HCT116 (cell line): ENCODE measurements around the gene CADPS. TPM values are rescaled to one million over a fixed set of nuclear protein-coding genes. Genes with fewer than 3 reads are reported as not detected.

Source experiments
- ATAC-seq: fragments of 200-7000 bp; cut with Tn5 transposase; 2 replicates; pipeline ENCODE4 v1.9.1; 2020; ENCODE audit warnings: mild to moderate bottlenecking, moderate library complexity
- BruUV-seq: library from RNA; stranded (reverse); fragments of 400-500 nt; replicated peaks from 2 replicates; lab custom pipeline; 2021; lab: Mats Ljungman, UMichigan
- CTCF ChIA-PET: fragments of 300-600 bp; sonication (Branson Sonifier 250); formaldehyde crosslinking; loops from one replicate; lab custom pipeline; 2021; ENCODE audit warnings: antibody characterized with exemption; lab: Charles Lee
- POLR2A ChIA-PET: fragments of 300-600, 350-600 bp; sonication (Branson Sonifier 250); formaldehyde crosslinking; loops from one replicate; lab custom pipeline; 2021; ENCODE audit warnings: antibody characterized with exemption; lab: Charles Lee
- RAD21 ChIA-PET, 2 experiments: fragments of 300-600 bp; sonication (Branson Sonifier 250); formaldehyde crosslinking; loops; one replicate each; lab custom pipeline; 2023; ENCODE audit warnings: low total read pairs in 2 of 2; ENCODE audit not compliant: uncharacterized antibody in 2 of 2, unreplicated experiment in 2 of 2, low non-redundant PET in 1 of 2; lab: Charles Lee
- DNase-seq: peaks from one replicate; pipeline ENCODE4 v3.0.0-alpha.2; 2010; ENCODE audit warnings: low read depth, low spot score
- H2AFZ ChIP-seq: fragments of 200-600 bp; shearing (Covaris generic), sonication (generic); 2 replicates; pipeline ENCODE4 v1.6.1; 2017; ENCODE audit warnings: low read depth, mixed run types, mixed read lengths, antibody characterized with exemption, low read length; ENCODE audit not compliant: poor library complexity, severe bottlenecking
- H3K27ac ChIP-seq: 2 replicates; pipeline ENCODE4 v1.5.1; 2012; ENCODE audit warnings: low read depth, low read length
- H3K27me3 ChIP-seq: fragments of 200-600 bp; sonication (generic); 2 replicates; pipeline ENCODE4 v1.6.1; 2016; ENCODE audit warnings: mixed run types, low read length, mixed read lengths; ENCODE audit not compliant: insufficient read depth
- H3K36me3 ChIP-seq, 2 experiments: fragments of 200-500 bp in 1 of 2; fragments of 200-600 bp in 1 of 2; sonication (Bioruptor generic) in 1 of 2; sonication (generic) in 1 of 2; 2 replicates each; pipeline versions ENCODE4 v1.5.1 to v1.6.1; 2014 to 2016; ENCODE audit warnings: low read length in 2 of 2, inconsistent platforms in 1 of 2, mixed read lengths in 1 of 2, mixed run types in 1 of 2; ENCODE audit not compliant: insufficient read depth in 2 of 2, control insufficient read depth in 1 of 2
- H3K4me1 ChIP-seq, 2 experiments: fragments of 200-600 bp in 1 of 2; sonication (generic) in 1 of 2; 2 replicates each; pipeline versions ENCODE4 v1.5.1 to v1.6.1; 2012 to 2017; ENCODE audit warnings: low read length in 2 of 2, inconsistent platforms in 1 of 2, mild to moderate bottlenecking in 1 of 2, mixed read lengths in 1 of 2, mixed run types in 1 of 2, moderate library complexity in 1 of 2; ENCODE audit not compliant: insufficient read depth in 2 of 2, control insufficient read depth in 1 of 2
- H3K4me2 ChIP-seq: fragments of 200-600 bp; sonication (generic); 2 replicates; pipeline ENCODE4 v1.6.1; 2017; ENCODE audit warnings: mixed run types, low read length, mixed read lengths
- H3K4me3 ChIP-seq, 2 experiments: fragments of 200-600 bp in 1 of 2; sonication (generic) in 1 of 2; replicated peaks in 1 of 2; 2 replicates each; pipeline ENCODE4 v1.5.1; 2011 to 2016; ENCODE audit warnings: low read length in 2 of 2, control low read depth in 1 of 2, low read depth in 1 of 2, mild to moderate bottlenecking in 1 of 2, mixed read lengths in 1 of 2, mixed run types in 1 of 2
- H3K79me2 ChIP-seq: fragments of 200-600 bp; sonication (generic); 2 replicates; pipeline ENCODE4 v1.6.1; 2017; ENCODE audit warnings: mild to moderate bottlenecking, mixed run types, low read length, moderate library complexity, mixed read lengths; ENCODE audit not compliant: insufficient read depth
- H3K9ac ChIP-seq: fragments of 200-600 bp; sonication (generic); 2 replicates; pipeline ENCODE4 v1.6.1; 2016; ENCODE audit warnings: low read length, mixed read lengths
- H3K9me2 ChIP-seq: fragments of 200-600 bp; sonication (generic), shearing (Covaris generic); 2 replicates; pipeline ENCODE4 v1.6.1; 2017; ENCODE audit warnings: mixed run types, mild to moderate bottlenecking, moderate library complexity; ENCODE audit not compliant: insufficient read depth
- H3K9me3 ChIP-seq, 2 experiments: fragments of 200-500 bp in 1 of 2; fragments of 200-600 bp in 1 of 2; sonication (Bioruptor generic) in 1 of 2; sonication (generic) in 1 of 2; 2 replicates each; pipeline ENCODE4 v1.6.1; 2014 to 2017; ENCODE audit warnings: low read length in 2 of 2, mixed read lengths in 2 of 2, inconsistent platforms in 1 of 2, low read depth in 1 of 2, mild to moderate bottlenecking in 1 of 2, mixed run types in 1 of 2, moderate library complexity in 1 of 2; ENCODE audit not compliant: control insufficient read depth in 1 of 2, insufficient read depth in 1 of 2
- H4K20me1 ChIP-seq: fragments of 200-600 bp; sonication (generic), shearing (Covaris generic); 2 replicates; pipeline ENCODE4 v1.6.1; 2017; ENCODE audit warnings: mixed run types, mild to moderate bottlenecking, moderate library complexity; ENCODE audit not compliant: insufficient read depth
- ATF3 ChIP-seq: IDR thresholded peaks from 2 replicates; pipeline ENCODE4 v1.6.1; 2012
- EGR1 ChIP-seq: IDR thresholded peaks from 2 replicates; pipeline ENCODE4 v1.6.1; 2012; ENCODE audit warnings: low read depth
- EZH2 ChIP-seq: fragments of 200-600 bp; sonication (generic); IDR thresholded peaks from 2 replicates; pipeline ENCODE4 v1.6.1; 2017; ENCODE audit warnings: antibody characterized with exemption, mixed run types
- EZH2phosphoT487 ChIP-seq: fragments of 200-600 bp; IDR thresholded peaks from 2 replicates; pipeline ENCODE4 v1.6.1; 2018; ENCODE audit warnings: antibody characterized with exemption, borderline replicate concordance
- FOSL1 ChIP-seq: IDR thresholded peaks from 2 replicates; pipeline ENCODE4 v1.6.1; 2012; ENCODE audit warnings: low read depth
- JUND ChIP-seq: IDR thresholded peaks from 2 replicates; pipeline ENCODE4 v1.6.1; 2012
- MAX ChIP-seq: IDR thresholded peaks from 2 replicates; pipeline ENCODE4 v1.6.1; 2012
- POLR2AphosphoS5 ChIP-seq: IDR thresholded peaks from 2 replicates; pipeline ENCODE4 v1.6.1; 2011; ENCODE audit warnings: mild to moderate bottlenecking, low read depth, low read length, moderate library complexity
- REST ChIP-seq: IDR thresholded peaks from 2 replicates; pipeline ENCODE4 v1.6.1; 2012; ENCODE audit warnings: low read depth
- SP1 ChIP-seq: IDR thresholded peaks from 2 replicates; pipeline ENCODE4 v1.6.1; 2012; ENCODE audit warnings: low read depth
- TCF7L2 ChIP-seq: IDR thresholded peaks from 2 replicates; pipeline ENCODE4 v1.7.0; 2011; ENCODE audit warnings: borderline replicate concordance, inconsistent platforms; ENCODE audit not compliant: insufficient read depth, insufficient read length; ENCODE audit errors: extremely low read depth
- YY1 ChIP-seq: IDR thresholded peaks from 2 replicates; pipeline ENCODE4 v1.6.1; 2011; ENCODE audit warnings: low read length, low read depth, moderate library complexity, mild to moderate bottlenecking; ENCODE audit not compliant: insufficient replicate concordance; ENCODE audit errors: extremely low read depth
- ZBTB33 ChIP-seq: IDR thresholded peaks from 2 replicates; pipeline ENCODE4 v1.6.1; 2011; ENCODE audit warnings: mild to moderate bottlenecking, low read length, moderate library complexity; ENCODE audit not compliant: insufficient replicate concordance; ENCODE audit errors: extremely low read depth
- ZFX ChIP-seq: fragments of 450-650 bp; IDR thresholded peaks from 2 replicates; pipeline ENCODE4 v1.6.1; 2017
- ZNF274 ChIP-seq: fragments of 200-500 bp; sonication (Bioruptor generic); IDR thresholded peaks from 2 replicates; pipeline ENCODE4 v1.6.1; 2014; ENCODE audit warnings: mild to moderate bottlenecking, low read depth, low read length, inconsistent platforms
- intact Hi-C: fragments of 100-400 bp; cut with micrococcal nuclease; formaldehyde crosslinking; loops from 2 replicates; pipeline ENCODE4 v1.10.0; 2022
- total RNA-seq: library from RNA; stranded (reverse); gene quantifications from one replicate; pipeline ENCODE4 v1.2.1, GENCODE V29; 2021; ENCODE audit not compliant: unreplicated experiment

CADPS gene
- total RNA-seq, 1 experiment from 2014 or later: not detected

GRCh38 chr3:62577153-62577552 is 298.1 kb downstream of the CADPS start:
- Histone ChIP-seq H3K9me2 (no peaks in the 10 kb centered on the region), H3K9me3 (no peaks in the 10 kb centered on the region), H3K9ac (no peak overlapping the region), H3K36me3 (no peaks in the 10 kb centered on the region), H3K4me2 (no peak overlapping the region), H3K4me1 (no peaks in the 10 kb centered on the region), H3K4me3 (no peak overlapping the region), H4K20me1 (no peaks in the 10 kb centered on the region), H2AFZ (no peak overlapping the region), H3K27ac (no peak overlapping the region), H3K27me3 (no peaks in the 10 kb centered on the region), H3K79me2 (no peaks in the 10 kb centered on the region)
- no TSS peak for BruUV-seq
- POLR2A ChIA-PET: no interaction called here
- ATAC-seq (no peak), DNase-seq (no peak)
- RAD21 ChIA-PET: no interaction called here
- CTCF ChIA-PET: no interaction called here
- intact Hi-C loops: no loop called here
- TF ChIP-seq YY1 (no peak), EZH2 (no peak), ZBTB33 (no peak), TCF7L2 (no peak), EGR1 (no peak), ATF3 (no peak), SP1 (no peak), ZFX (no peak), MAX (no peak), ZNF274 (no peak), JUND (no peak), EZH2phosphoT487 (no peak), REST (no peak), POLR2AphosphoS5 (no peak), FOSL1 (no peak)
